ENCODE results near the gene PRKCE.

PRKCE gene

GRCh38 chr2:46016091-46016490 is 364.6 kb downstream of the PRKCE start:
- no peak for TF ChIP-seq CTCF (IDR thresholded peaks at IDR 0.05)

- no peak for TF ChIP-seq CTCF (IDR thresholded peaks at IDR 0.05)
These were observed 367.5 kb downstream of the PRKCE start for GRCh38 chr2:46018773-46019591.

- TF ChIP-seq CTCF (IDR thresholded peaks at IDR 0.05) = no peak
These were observed 368.9 kb downstream of the PRKCE start for GRCh38 chr2:46020416-46020815.

- no peak for TF ChIP-seq CTCF (IDR thresholded peaks at IDR 0.05)
These were observed 371.8 kb downstream of the PRKCE start for GRCh38 chr2:46023165-46023854.

- no peak for TF ChIP-seq CTCF (IDR thresholded peaks at IDR 0.05)
These were observed 372.8 kb downstream of the PRKCE start for GRCh38 chr2:46024146-46024779.

- TF ChIP-seq CTCF (IDR thresholded peaks at IDR 0.05) = no peak
These were observed 373.6 kb downstream of the PRKCE start for GRCh38 chr2:46025081-46025480.

GRCh38 chr2:46025676-46026075 is 374.2 kb downstream of the PRKCE start:
- TF ChIP-seq CTCF (IDR thresholded peaks at IDR 0.05) = no peak

Measured in LNCAP (cell line).